Stomach (tissue), 9 donors: ENCODE data around the gene CDH23. TPM values are rescaled to one million over a fixed set of nuclear protein-coding genes. Genes with fewer than 3 reads are reported as not detected.

ENCODE experiments used
- DNase-seq, 2 donors: peaks; one replicate each; pipeline versions ENCODE4 v3.0.0 to v3.0.0-alpha.2; 2013 to 2019
- H3K27ac ChIP-seq, 5 donors: fragments of 200-600 bp in 4 of 5; sonication (generic) in 4 of 5; one replicate each; pipeline ENCODE4 v1.5.1; 2013 to 2019; ENCODE audit warnings: mild to moderate bottlenecking in 1 of 5, moderate library complexity in 1 of 5
- H3K27me3 ChIP-seq, 3 donors: fragments of 200-600 bp; sonication (generic); one replicate each; pipeline ENCODE4 v1.5.1; 2017 to 2019; ENCODE audit warnings: mixed run types in 1 of 3
- H3K36me3 ChIP-seq, 4 donors: fragments of 200-600 bp; sonication (generic); 1 replicate in 3 of 4; 2 replicates in 1 of 4; pipeline ENCODE4 v1.5.1; 2016 to 2019
- H3K4me1 ChIP-seq, 4 donors: fragments of 200-600 bp; sonication (generic); one replicate each; pipeline ENCODE4 v1.5.1; 2016 to 2019
- H3K4me3 ChIP-seq, 4 donors: fragments of 200-600 bp; sonication (generic) in 3 of 4; one replicate each; pipeline ENCODE4 v1.5.1; 2016 to 2019; ENCODE audit warnings: mild to moderate bottlenecking in 1 of 4
- H3K9me3 ChIP-seq, 4 donors: fragments of 200-600 bp; sonication (generic); one replicate each; pipeline ENCODE4 v1.5.1; 2016 to 2019
- EP300 ChIP-seq: sonication (generic); formaldehyde crosslinking; IDR thresholded peaks from one replicate; pipeline ENCODE4 v1.6.1; 2017; ENCODE audit warnings: antibody characterized with exemption
- POLR2A ChIP-seq, 4 donors: fragments of 450-650 bp; IDR thresholded peaks; one replicate each; pipeline ENCODE4 v1.6.1; 2016; ENCODE audit warnings: antibody characterized with exemption in 4 of 4, control low read depth in 2 of 4, mild to moderate bottlenecking in 1 of 4, moderate library complexity in 1 of 4
- POLR2AphosphoS5 ChIP-seq, 3 donors: sonication (generic); formaldehyde crosslinking; IDR thresholded peaks; one replicate each; pipeline ENCODE4 v1.6.1; 2016; ENCODE audit warnings: antibody characterized with exemption in 3 of 3
- WGBS, 5 donors: extraction: QIAGEN DNeasy Blood & Tissue Kit in 3 of 5; methylation state at CpG; one replicate each; pipeline versions ENCODE4 v1.1.5 to v1.1.7; 2013 to 2018; 5-methylcytosine and 5-hydroxymethylcytosine counted together
- intact Hi-C: fragments of 100-400 bp; cut with DNase I; formaldehyde crosslinking; loops from one replicate; pipeline ENCODE4 v1.15.1; 2023; ENCODE audit warnings: low total_unique reads
- polyA plus RNA-seq, 3 donors: library from polyadenylated mRNA; stranded (reverse); fragments of 200-250 nt; gene quantifications; one replicate each; pipeline ENCODE4 v1.2.3, GENCODE V29; 2013
- total RNA-seq, 5 donors: library from RNA; depleted of rRNA; stranded (reverse); fragments of >200 nt; gene quantifications; one replicate each; pipeline versions ENCODE4 v1.1.0 to v1.2.3, GENCODE V29; 2014 to 2016
- TF ChIP-seq, protein P1 (sequence below), 7 experiments: fragments of 450-650 bp in 4 of 7; fragments of 200-600 bp in 3 of 7; sonication (generic) in 3 of 7; IDR thresholded peaks; one replicate each; pipeline ENCODE4 v1.5.1; 2016 to 2019; ENCODE audit warnings: antibody characterized with exemption in 7 of 7, control low read depth in 2 of 7, mild to moderate bottlenecking in 1 of 7
- donor health status: healthy with polysubstance abuse.
- donor health status: Bipolar disorder and iron deficiency.
- donor health status: healthy.

CDH23 gene
- total and polyA plus RNA-seq, 8 donors, result 0.31 to 8.2 (median 2.2) TPM

GRCh38 chr10:71423901-71424300 lies 27.2 kb downstream of the CDH23 start:
- no peak for DNase-seq
- Histone ChIP-seq H3K9me3 (no peaks in the 10 kb centered on the region), H3K4me3 (no peak overlapping the region), H3K27me3 (peaks cover 0 to 23% (median 0%) of the 10 kb centered on the region in 3 donors), H3K4me1 (no peaks in the 10 kb centered on the region), H3K36me3 (no peaks in the 10 kb centered on the region), H3K27ac (no peak overlapping the region)
- intact Hi-C loops, result no loop called here
- 88 to 95% (median 92%) methylated on average over 12 of the region's 12 CpGs for WGBS, 5 donors
- TF ChIP-seq EP300 (no peak), POLR2AphosphoS5 (IDR thresholded peaks at IDR 0.05) (no peak), POLR2A (IDR thresholded peaks at IDR 0.05) (no peak)
- TF ChIP-seq, protein P1, sequence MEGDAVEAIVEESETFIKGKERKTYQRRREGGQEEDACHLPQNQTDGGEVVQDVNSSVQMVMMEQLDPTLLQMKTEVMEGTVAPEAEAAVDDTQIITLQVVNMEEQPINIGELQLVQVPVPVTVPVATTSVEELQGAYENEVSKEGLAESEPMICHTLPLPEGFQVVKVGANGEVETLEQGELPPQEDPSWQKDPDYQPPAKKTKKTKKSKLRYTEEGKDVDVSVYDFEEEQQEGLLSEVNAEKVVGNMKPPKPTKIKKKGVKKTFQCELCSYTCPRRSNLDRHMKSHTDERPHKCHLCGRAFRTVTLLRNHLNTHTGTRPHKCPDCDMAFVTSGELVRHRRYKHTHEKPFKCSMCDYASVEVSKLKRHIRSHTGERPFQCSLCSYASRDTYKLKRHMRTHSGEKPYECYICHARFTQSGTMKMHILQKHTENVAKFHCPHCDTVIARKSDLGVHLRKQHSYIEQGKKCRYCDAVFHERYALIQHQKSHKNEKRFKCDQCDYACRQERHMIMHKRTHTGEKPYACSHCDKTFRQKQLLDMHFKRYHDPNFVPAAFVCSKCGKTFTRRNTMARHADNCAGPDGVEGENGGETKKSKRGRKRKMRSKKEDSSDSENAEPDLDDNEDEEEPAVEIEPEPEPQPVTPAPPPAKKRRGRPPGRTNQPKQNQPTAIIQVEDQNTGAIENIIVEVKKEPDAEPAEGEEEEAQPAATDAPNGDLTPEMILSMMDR (IDR thresholded peaks at IDR 0.05), result no peak

DNA sequence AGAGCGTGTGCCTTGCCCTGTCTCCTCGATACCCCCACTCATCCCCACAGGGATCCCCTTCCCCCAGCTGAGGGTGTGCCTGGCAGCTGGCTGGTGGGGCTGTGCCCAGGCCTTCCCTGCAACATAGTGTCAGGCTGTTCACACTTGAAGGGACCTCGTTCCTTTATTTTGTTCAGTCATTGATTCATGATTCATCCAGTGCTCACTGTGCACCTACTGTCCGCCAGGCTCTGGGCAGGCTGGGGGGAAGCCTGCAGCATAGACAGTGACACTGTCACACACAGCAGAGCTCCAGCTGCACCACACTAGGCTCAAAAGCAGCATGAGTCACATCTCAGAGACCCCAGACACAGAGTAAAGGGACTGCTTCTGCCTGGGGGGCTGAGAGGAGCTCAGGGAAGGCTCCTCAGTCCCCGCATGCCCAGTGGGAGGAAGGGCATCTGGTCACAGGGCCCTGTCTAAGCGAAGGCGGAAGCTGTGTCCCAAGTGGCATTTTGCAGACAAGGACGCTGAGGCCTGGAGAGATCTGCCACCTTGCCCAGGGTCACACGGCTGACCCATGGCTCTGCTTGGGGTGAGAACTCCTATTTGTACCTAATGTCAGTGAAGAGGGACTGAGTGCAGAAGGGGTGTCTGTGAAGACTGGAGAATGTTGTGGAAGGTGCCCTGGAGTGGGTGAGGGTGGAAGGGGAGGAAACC lies 27.9 kb downstream of the CDH23 start:
- DNase-seq, result no peak
- 76 to 80% (median 77%) methylated on average over 8 to 9 of the region's 9 CpGs for WGBS, 5 donors
- Histone ChIP-seq H3K9me3 (no peaks in the 10 kb centered on the region), H3K27me3 (peaks cover 0 to 22% (median 0%) of the 10 kb centered on the region in 3 donors), H3K27ac (no peak overlapping the region), H3K4me1 (no peaks in the 10 kb centered on the region), H3K4me3 (no peak overlapping the region), H3K36me3 (no peaks in the 10 kb centered on the region)
- TF ChIP-seq, protein P1 (IDR thresholded peaks at IDR 0.05), result no peak
- TF ChIP-seq POLR2AphosphoS5 (IDR thresholded peaks at IDR 0.05) (no peak), POLR2A (IDR thresholded peaks at IDR 0.05) (no peak), EP300 (no peak)
- intact Hi-C loops, result no loop called here

- Histone ChIP-seq H3K27me3 (peaks cover 0 to 16% (median 0%) of the 10 kb centered on the region in 3 donors), H3K4me3 (no peak overlapping the region), H3K27ac (no peak overlapping the region), H3K4me1 (no peaks in the 10 kb centered on the region), H3K36me3 (no peaks in the 10 kb centered on the region), H3K9me3 (no peaks in the 10 kb centered on the region)
- no peak for DNase-seq
- 52 to 70% (median 64%) methylated on average over 6 of the region's 6 CpGs for WGBS, 5 donors
- TF ChIP-seq POLR2A (IDR thresholded peaks at IDR 0.05) (no peak), EP300 (no peak), POLR2AphosphoS5 (IDR thresholded peaks at IDR 0.05) (no peak)
- TF ChIP-seq, protein P1 (IDR thresholded peaks at IDR 0.05), result no peak
- intact Hi-C loops, result no loop called here
These were observed 29.4 kb downstream of the CDH23 start for GRCh38 chr10:71426058-71426605.

DNA sequence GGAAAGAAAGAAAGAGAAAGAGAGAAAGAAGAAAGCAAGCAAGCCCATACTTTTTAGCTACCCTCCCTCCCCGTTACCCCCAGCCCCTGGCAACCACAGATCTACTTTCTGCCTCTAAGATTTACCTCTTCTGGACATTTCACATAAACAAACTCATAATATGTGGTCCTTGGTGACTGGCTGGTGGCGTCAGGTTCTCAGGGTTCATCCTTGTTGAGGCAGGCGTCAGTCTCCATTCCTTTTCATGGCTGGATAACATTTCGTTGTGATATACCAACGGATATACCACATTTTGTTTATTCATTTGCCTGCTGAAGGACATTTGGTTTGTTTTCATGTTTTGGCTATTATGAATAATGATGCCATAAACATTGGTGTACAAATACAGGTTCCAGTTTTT lies 30.5 kb downstream of the CDH23 start:
- H3K36me3 ChIP-seq, result no peaks in the 10 kb centered on the region
- WGBS, 5 donors, result 73 to 84% (median 79%) methylated on average over 5 of the region's 5 CpGs
- DNase-seq, result no peak
- H3K4me1 ChIP-seq, result no peaks in the 10 kb centered on the region
- peaks cover 0 to 15% (median 0%) of the 10 kb centered on the region in 3 donors for H3K27me3 ChIP-seq
- no peak for TF ChIP-seq EP300
- no peak for TF ChIP-seq POLR2AphosphoS5 (IDR thresholded peaks at IDR 0.05)
- TF ChIP-seq POLR2A (IDR thresholded peaks at IDR 0.05), result no peak
- TF ChIP-seq, protein P1 (IDR thresholded peaks at IDR 0.05), result no peak
- no peak overlapping the region for H3K27ac ChIP-seq
- H3K4me3 ChIP-seq, result no peak overlapping the region
- intact Hi-C loops, result no loop called here
- no peaks in the 10 kb centered on the region for H3K9me3 ChIP-seq
